CD4-positive, CD25-positive, alpha-beta regulatory T cell (primary cell): ENCODE data around the gene ANO8. TPM values are rescaled to one million over a fixed set of nuclear protein-coding genes. Genes with fewer than 3 reads are reported as not detected.
A peak's percentile ranks its signal among the peaks of the same experiment; 100 is the strongest.

Source experiments
- ATAC-seq, 2 donors: fragments of 150-1000 bp; cut with Tn5 transposase; one replicate each; pipeline ENCODE4 v1.10.0; 2021; ENCODE audit warnings: low read depth in 2 of 2, moderate number of reproducible peaks in 2 of 2, moderate library complexity in 1 of 2
- DNase-seq, 3 donors: peaks; one replicate each; pipeline versions ENCODE4 v3.0.0 to v3.0.0-alpha.2; 2012 to 2022; ENCODE audit warnings: mixed read lengths in 1 of 3
- H3K27ac ChIP-seq: one replicate; pipeline ENCODE4 v1.7.0; 2013; ENCODE audit warnings: mild to moderate bottlenecking, low read length; ENCODE audit not compliant: insufficient read depth, poor library complexity, severe bottlenecking
- H3K27me3 ChIP-seq: one replicate; pipeline ENCODE4 v1.7.0; 2013; ENCODE audit warnings: low read length; ENCODE audit not compliant: control insufficient read depth, insufficient read depth
- H3K36me3 ChIP-seq: one replicate; pipeline ENCODE4 v1.7.0; 2013; ENCODE audit warnings: mild to moderate bottlenecking, low read length, moderate library complexity; ENCODE audit not compliant: control insufficient read depth, insufficient read depth
- H3K4me1 ChIP-seq: 2 replicates; pipeline ENCODE4 v1.7.0; 2013; ENCODE audit warnings: mild to moderate bottlenecking, low read length; ENCODE audit not compliant: insufficient read depth, control insufficient read depth, poor library complexity, severe bottlenecking
- H3K4me3 ChIP-seq: one replicate; pipeline ENCODE4 v1.7.0; 2013; ENCODE audit warnings: low read depth, mild to moderate bottlenecking, low read length, moderate library complexity
- H3K9me3 ChIP-seq, 2 experiments: 1 replicate in 1 of 2; 2 replicates in 1 of 2; pipeline ENCODE4 v1.7.0; 2013; ENCODE audit warnings: low read length in 2 of 2, mild to moderate bottlenecking in 1 of 2, moderate library complexity in 1 of 2; ENCODE audit not compliant: control insufficient read depth in 2 of 2
- H3K27ac Mint-ChIP-seq, 3 donors: one replicate each; pipeline ENCODE4 v1.8.0; 2020 to 2022; ENCODE audit warnings: mild to moderate bottlenecking in 3 of 3, mixed read lengths in 3 of 3, moderate library complexity in 2 of 3
- H3K27me3 Mint-ChIP-seq: one replicate; pipeline ENCODE4 v1.8.0; 2022; ENCODE audit warnings: mild to moderate bottlenecking, mixed read lengths
- H3K36me3 Mint-ChIP-seq: one replicate; pipeline ENCODE4 v1.8.0; 2020; ENCODE audit warnings: mixed read lengths
- H3K4me1 Mint-ChIP-seq, 4 donors: one replicate each; pipeline ENCODE4 v1.8.0; 2020 to 2022; ENCODE audit warnings: mixed read lengths in 4 of 4, mild to moderate bottlenecking in 1 of 4
- H3K4me3 Mint-ChIP-seq, 4 donors: one replicate each; pipeline ENCODE4 v1.8.0; 2020 to 2022; ENCODE audit warnings: mild to moderate bottlenecking in 4 of 4, mixed read lengths in 4 of 4, moderate library complexity in 3 of 4
- H3K9me3 Mint-ChIP-seq, 7 donors: one replicate each; pipeline ENCODE4 v1.8.0; 2020 to 2022; ENCODE audit warnings: mixed read lengths in 7 of 7, mild to moderate bottlenecking in 3 of 7, moderate library complexity in 2 of 7
- polyA plus RNA-seq, 4 donors: library from polyadenylated mRNA; unstranded; fragments of 300-500 nt; fragmentation: Illumina TruSeq; gene quantifications; one replicate each; pipeline ENCODE4 v1.2.3, GENCODE V29; 2021
- total RNA-seq: library from RNA; stranded (reverse); gene quantifications from one replicate; pipeline ENCODE4 v1.2.3, GENCODE V29; 2022

Gene ANO8
- total and polyA plus RNA-seq, 5 donors from 2014 or later = 0.06 to 17.8 (median 0.10) TPM; not detected in 1

DNA sequence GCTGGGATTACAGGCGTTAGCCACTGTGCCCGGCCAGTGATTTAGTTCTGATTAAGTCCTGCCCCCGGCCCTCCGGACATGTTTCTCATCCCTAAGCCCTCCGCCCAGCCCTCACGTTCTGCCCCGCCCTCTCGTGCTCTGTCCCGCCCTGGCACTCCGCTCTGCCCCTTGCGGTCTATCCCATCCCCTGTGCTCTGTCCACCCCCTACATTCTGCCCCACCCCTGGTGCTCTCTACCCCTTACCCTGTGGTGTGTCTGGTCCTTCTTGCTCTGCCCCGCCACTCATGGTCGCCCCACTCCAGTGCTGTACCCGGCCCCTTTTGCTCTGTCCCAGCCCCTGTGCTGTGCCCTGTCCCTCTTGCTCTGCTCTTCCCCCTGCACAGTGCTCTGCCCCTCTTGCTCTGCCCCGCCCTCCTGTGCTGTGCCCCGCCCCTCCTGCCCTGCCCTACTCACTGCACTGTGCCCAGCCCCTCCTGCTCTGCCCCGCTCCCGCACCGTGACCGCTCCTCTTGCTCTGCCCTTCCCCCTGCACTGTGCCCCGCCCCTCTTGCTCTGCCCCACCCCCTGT lies 5.7 kb upstream of the ANO8 start:
- Histone ChIP-seq H3K36me3 (no peaks in the 10 kb centered on the region), H3K4me3 (no peak overlapping the region), H3K27ac (no peak overlapping the region), H3K27me3 (no peaks in the 10 kb centered on the region), H3K9me3 (no peaks in the 10 kb centered on the region), H3K4me1 (peaks cover 28% of the 10 kb centered on the region)
- DNase-seq (no peak), ATAC-seq (no peak)
- Mint-ChIP-seq H3K27me3 (no peaks in the 10 kb centered on the region), H3K4me3 (peak overlapping the region in 1 of 4 donors; percentile 78), H3K9me3 (peaks cover 0 to 2% (median 0%) of the 10 kb centered on the region in 7 donors), H3K27ac (no peak overlapping the region), H3K4me1 (peaks cover 0 to 33% (median 6%) of the 10 kb centered on the region in 4 donors), H3K36me3 (no peaks in the 10 kb centered on the region)

DNA sequence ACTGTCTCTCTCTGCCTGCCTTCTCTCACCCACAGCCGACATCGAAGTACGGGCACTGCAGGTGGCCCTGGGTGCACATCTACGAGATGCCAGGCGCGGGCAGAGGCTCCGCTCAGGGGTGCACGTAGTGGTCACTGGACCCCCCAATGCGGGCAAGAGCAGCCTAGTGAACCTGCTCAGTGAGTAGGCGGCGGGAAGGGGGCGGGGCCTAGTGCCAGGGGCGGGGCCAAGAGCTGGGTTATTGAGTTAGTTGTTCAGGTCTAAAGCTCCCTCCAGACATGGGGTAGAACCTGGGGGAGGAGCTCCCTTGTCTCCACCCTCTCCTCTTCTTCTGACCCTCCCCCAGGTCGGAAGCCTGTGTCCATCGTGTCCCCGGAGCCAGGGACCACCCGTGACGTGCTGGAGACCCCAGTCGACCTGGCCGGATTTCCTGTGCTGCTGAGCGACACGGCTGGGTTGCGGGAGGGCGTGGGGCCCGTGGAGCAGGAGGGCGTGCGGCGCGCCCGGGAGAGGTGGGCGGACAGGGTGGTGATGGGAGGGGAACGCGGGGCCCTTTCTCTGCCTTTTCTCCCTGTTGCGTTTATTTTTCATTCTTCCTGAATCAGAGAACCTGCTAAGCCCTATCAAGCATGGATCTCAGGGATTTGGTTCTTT lies 4.6 kb upstream of the ANO8 start:
- Histone ChIP-seq H3K36me3 (no peaks in the 10 kb centered on the region), H3K27ac (no peak overlapping the region), H3K9me3 (no peaks in the 10 kb centered on the region), H3K4me3 (no peak overlapping the region), H3K27me3 (no peaks in the 10 kb centered on the region), H3K4me1 (peaks cover 36% of the 10 kb centered on the region)
- ATAC-seq (no peak), DNase-seq (peak in 1 of 3 donors; percentile 36)
- no peaks in the 10 kb centered on the region for H3K27me3 Mint-ChIP-seq
- H3K9me3 Mint-ChIP-seq = peaks cover 0 to 2% (median 0%) of the 10 kb centered on the region in 7 donors
- H3K4me3 Mint-ChIP-seq = peak overlapping the region; percentile 44 to 68 (median 60)
- H3K4me1 Mint-ChIP-seq = peaks cover 4 to 41% (median 11%) of the 10 kb centered on the region in 4 donors
- no peaks in the 10 kb centered on the region for H3K36me3 Mint-ChIP-seq
- H3K27ac Mint-ChIP-seq = no peak overlapping the region

DNA sequence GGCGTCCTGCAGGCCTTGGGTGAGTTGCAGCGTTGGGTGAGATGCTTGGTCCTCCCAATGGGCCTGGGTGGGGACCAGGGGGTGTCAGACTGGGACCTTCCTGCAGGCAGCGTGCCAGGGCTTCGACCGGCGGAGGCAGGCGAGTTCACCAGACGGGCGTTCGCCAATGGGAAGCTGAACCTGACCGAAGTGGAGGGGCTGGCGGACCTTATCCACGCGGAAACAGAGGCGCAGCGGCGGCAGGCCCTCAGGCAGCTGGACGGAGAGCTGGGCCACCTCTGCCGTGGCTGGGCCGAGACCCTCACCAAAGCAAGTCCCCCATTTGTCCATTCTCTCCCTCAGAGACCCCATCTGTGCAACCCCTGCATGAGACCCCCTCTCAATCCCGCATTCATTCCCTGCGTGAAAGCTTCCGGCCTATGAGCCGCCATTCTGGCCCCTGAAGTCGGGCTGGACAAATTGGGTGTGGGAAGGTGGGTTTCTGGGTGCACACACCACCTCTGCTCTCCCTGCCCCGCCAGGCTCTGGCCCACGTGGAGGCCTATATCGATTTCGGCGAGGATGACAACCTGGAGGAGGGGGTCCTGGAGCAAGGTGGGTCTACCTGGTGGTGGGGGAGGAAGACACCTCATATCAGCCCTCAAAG lies 3.9 kb upstream of the ANO8 start:
- Mint-ChIP-seq H3K4me1 (peaks cover 5 to 45% (median 15%) of the 10 kb centered on the region in 4 donors), H3K27ac (no peak overlapping the region), H3K27me3 (peaks cover 4% of the 10 kb centered on the region), H3K36me3 (no peaks in the 10 kb centered on the region), H3K9me3 (peaks cover 0 to 2% (median 0%) of the 10 kb centered on the region in 7 donors), H3K4me3 (peak overlapping the region; percentile 88 to 97 (median 92))
- ATAC-seq = no peak
- Histone ChIP-seq H3K27ac (peak overlapping the region; percentile 84), H3K4me3 (peak overlapping the region; percentile 41), H3K4me1 (peaks cover 42% of the 10 kb centered on the region), H3K9me3 (no peaks in the 10 kb centered on the region), H3K36me3 (no peaks in the 10 kb centered on the region), H3K27me3 (no peaks in the 10 kb centered on the region)
- DNase-seq = no peak

DNA sequence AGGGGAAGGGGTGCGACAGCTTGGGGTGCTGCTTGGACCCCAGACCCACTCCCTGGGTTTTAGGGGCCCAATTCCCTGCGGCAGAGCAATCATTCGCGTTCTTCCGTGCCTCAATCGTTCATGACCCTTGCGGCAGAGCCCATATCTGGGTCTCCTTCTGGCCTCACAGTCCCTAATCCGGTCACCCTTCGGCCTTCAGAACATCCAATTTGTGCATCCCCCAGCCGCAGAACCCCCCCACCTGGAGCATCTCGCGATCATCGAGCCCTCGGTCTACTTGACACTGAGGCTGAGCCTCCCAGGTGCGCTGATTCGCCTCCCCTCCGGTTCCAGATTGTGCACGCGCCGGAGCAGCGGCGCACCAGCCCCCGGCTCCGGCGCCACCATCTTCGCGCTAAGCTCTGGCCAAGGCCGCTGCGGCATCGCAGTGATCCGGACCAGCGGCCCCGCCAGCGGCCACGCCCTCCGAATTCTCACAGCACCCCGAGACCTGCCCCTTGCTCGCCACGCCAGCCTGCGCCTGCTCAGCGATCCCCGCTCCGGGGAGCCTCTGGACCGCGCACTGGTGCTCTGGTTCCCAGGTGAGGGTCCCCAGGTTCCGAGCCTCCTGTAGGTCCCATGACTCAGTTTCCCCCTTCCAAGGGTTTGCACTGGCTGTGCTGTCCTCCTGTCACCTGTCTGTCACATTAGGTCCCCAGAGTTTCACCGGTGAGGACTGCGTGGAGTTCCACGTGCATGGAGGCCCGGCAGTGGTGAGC lies 3.2 kb upstream of the ANO8 start:
- peaks cover 0 to 2% (median 0%) of the 10 kb centered on the region in 7 donors for H3K9me3 Mint-ChIP-seq
- DNase-seq (peak in 1 of 3 donors; percentile 60), ATAC-seq (no peak)
- H3K27ac Mint-ChIP-seq = peak overlapping the region; percentile 66 to 94 (median 88)
- peaks cover 4% of the 10 kb centered on the region for H3K27me3 Mint-ChIP-seq
- H3K4me1 Mint-ChIP-seq = peaks cover 5 to 50% (median 16%) of the 10 kb centered on the region in 4 donors
- H3K4me3 Mint-ChIP-seq = peak overlapping the region; percentile 88 to 97 (median 92)
- peak overlapping the region; percentile 67 for H3K4me3 ChIP-seq
- H3K27ac ChIP-seq = peak overlapping the region; percentile 84
- H3K36me3 Mint-ChIP-seq = no peaks in the 10 kb centered on the region
- H3K27me3 ChIP-seq = no peaks in the 10 kb centered on the region
- H3K4me1 ChIP-seq = peaks cover 48% of the 10 kb centered on the region
- H3K9me3 ChIP-seq = no peaks in the 10 kb centered on the region
- H3K36me3 ChIP-seq = no peaks in the 10 kb centered on the region

DNA sequence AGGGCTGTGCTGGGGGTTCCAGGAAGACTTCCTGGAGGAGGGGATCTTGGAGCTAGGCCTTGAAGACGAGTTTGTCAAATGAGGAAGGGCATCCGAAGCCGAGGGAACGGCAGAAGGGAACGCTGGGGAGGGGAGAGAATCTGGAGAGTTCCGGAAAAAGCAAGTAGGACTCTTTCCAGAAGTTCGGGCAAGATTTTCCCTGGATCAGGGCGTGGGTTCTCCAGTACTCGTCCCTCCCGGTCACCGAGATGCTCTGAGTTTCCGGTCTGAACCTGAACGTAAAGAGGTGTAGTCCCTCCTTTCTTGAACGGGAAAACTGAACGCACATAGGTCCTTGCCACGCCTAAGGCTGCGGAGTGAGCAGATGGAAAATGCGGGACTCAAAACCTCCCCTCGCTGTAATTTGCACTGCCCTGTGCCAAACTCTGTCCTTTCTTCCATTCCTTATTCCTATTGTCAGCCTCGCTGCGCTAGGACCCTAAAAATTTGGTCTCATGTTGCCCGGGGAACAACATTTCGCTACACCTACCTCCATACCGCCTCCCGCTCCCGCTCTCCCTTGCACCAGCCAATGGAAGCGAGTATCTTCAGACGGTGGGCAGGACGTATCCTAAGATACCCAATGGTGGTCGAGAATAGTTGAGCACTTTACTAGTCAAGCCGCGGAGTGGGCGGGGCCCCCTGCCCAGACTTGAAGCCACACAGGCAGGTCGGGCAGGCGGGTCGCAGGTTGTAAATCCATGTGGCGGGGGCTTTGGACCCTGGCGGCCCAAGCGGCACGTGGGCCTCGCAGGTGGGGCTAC lies 2.4 kb upstream of the ANO8 start, which contains the start of gene GTPBP3:
TSS of gene GTPBP3 (plus strand) at position 682 of the 803 bp plus-strand sequence. CDS start at position 741, 59 bp downstream.
- H3K27ac ChIP-seq = peak within 1 kb of the TSS; percentile 84
- H3K27me3 ChIP-seq = no peaks in the 10 kb centered on the region
- no peaks in the 10 kb centered on the region for H3K36me3 Mint-ChIP-seq
- peaks cover 0 to 2% (median 0%) of the 10 kb centered on the region in 7 donors for H3K9me3 Mint-ChIP-seq
- H3K9me3 ChIP-seq = no peaks in the 10 kb centered on the region
- DNase-seq (peak; percentile 94 to 99 (median 97)), ATAC-seq (peak; percentile 93 to 94)
- H3K27me3 Mint-ChIP-seq = peaks cover 4% of the 10 kb centered on the region
- peaks cover 5 to 54% (median 15%) of the 10 kb centered on the region in 4 donors for H3K4me1 Mint-ChIP-seq
- H3K4me3 Mint-ChIP-seq = peak within 1 kb of the TSS; percentile 88 to 97 (median 92)
- H3K4me3 ChIP-seq = peak within 1 kb of the TSS; percentile 91
- peak within 1 kb of the TSS; percentile 66 to 94 (median 88) for H3K27ac Mint-ChIP-seq
- no peaks in the 10 kb centered on the region for H3K36me3 ChIP-seq
- peaks cover 49% of the 10 kb centered on the region for H3K4me1 ChIP-seq

DNA sequence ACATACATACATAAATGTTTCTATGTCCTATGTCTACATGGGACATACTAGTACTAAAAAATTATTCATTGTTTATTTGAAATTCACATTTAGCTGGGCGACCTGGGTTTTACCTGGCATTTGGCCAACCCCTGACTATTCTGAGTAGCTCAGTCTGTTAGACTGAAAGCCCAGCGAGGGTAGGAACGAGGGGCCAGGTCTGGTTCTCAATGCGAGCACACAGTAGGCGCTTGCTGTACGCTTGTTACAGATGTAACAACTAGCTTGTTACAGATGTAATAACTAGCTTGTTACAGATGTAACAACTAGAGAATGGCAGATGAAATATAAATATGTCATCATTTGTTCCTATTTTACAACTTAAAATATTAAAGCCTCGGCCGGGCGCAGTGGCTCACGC lies 920 bp upstream of the ANO8 start:
- Mint-ChIP-seq H3K27ac (peak overlapping the region in 1 of 3 donors; percentile 83), H3K27me3 (peaks cover 7% of the 10 kb centered on the region), H3K36me3 (no peaks in the 10 kb centered on the region), H3K9me3 (no peaks in the 10 kb centered on the region), H3K4me3 (peak overlapping the region; percentile 87 to 92 (median 90)), H3K4me1 (peaks cover 5 to 59% (median 15%) of the 10 kb centered on the region in 4 donors)
- H3K36me3 ChIP-seq = no peaks in the 10 kb centered on the region
- H3K4me3 ChIP-seq = no peak overlapping the region
- ATAC-seq (no peak), DNase-seq (no peak)
- no peaks in the 10 kb centered on the region for H3K9me3 ChIP-seq
- H3K27me3 ChIP-seq = no peaks in the 10 kb centered on the region
- H3K4me1 ChIP-seq = peaks cover 49% of the 10 kb centered on the region
- H3K27ac ChIP-seq = no peak overlapping the region
